GM10266 (cell line): ENCODE results near the gene SGCE.

Source experiments
- DNase-seq: peaks from one replicate; pipeline ENCODE4 v3.0.0; 2012; ENCODE audit errors: extremely low spot score
- TF ChIP-seq, protein P1 (sequence below): IDR thresholded peaks from 2 replicates; pipeline ENCODE4 v1.5.1; 2012; ENCODE audit warnings: mild to moderate bottlenecking, low read depth; ENCODE audit not compliant: control insufficient read depth, insufficient read depth; ENCODE audit errors: missing control alignments

The SGCE gene

DNA sequence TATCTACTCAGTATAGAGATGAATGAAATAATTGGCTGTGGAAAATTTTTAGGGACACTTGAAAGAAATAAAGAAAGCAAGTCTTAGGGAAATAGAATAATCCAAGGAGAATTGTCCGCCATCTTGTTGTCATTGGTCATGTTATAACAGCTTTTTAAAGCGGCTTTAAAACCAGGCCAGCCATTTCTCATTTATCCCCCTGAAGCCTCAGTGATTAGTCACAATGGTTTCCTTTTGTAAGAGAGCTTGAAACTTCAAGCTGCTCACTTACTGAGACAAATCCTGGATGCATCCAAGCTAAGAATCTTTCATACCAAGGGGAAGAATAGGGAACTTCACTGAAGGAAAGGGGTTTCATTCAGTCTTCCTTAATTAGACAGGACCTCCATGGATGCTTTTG, 67.9 kb downstream of the SGCE start:
- no peak for DNase-seq
- TF ChIP-seq, protein P1, sequence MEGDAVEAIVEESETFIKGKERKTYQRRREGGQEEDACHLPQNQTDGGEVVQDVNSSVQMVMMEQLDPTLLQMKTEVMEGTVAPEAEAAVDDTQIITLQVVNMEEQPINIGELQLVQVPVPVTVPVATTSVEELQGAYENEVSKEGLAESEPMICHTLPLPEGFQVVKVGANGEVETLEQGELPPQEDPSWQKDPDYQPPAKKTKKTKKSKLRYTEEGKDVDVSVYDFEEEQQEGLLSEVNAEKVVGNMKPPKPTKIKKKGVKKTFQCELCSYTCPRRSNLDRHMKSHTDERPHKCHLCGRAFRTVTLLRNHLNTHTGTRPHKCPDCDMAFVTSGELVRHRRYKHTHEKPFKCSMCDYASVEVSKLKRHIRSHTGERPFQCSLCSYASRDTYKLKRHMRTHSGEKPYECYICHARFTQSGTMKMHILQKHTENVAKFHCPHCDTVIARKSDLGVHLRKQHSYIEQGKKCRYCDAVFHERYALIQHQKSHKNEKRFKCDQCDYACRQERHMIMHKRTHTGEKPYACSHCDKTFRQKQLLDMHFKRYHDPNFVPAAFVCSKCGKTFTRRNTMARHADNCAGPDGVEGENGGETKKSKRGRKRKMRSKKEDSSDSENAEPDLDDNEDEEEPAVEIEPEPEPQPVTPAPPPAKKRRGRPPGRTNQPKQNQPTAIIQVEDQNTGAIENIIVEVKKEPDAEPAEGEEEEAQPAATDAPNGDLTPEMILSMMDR: no peak

DNA sequence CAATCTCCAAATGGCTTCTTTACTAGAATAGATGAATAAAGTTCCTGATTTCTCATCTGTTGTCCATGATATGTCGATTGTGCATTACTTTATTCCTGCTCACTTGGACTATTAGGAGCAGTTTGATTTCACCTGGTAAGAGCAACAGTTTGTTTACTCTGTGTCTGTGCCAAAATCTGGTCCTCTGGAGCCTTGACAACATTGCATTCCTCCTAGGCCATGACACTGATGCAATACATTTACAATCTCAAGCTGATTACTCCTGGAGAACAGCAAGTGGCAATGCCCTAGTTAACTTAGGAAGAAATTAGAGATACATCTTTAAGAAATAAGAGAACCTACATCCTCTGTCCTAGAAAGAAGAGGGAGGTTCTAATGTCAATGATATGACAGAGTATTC, 71.8 kb downstream of the SGCE start:
- TF ChIP-seq, protein P1: no peak
- DNase-seq: no peak

DNA sequence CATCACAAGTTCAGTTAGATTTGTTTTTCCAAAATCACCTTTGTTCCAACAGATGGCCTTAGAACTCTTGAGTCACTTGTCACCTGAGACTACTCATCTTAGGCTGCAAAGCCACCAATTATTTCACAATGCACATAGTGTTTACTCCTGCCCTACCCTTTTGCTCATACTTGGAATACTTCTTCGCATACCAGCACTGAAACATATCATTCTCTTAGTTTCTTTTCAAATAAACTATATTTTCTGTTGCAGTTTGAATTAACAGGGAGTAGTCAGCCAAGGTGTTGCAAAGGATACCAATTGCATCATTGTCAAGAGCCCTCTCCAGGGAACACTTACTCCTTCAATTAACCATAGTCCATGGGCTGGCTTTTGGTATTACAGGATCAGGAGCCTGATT, 75.3 kb downstream of the SGCE start:
- no peak for DNase-seq
- TF ChIP-seq, protein P1: no peak

DNA sequence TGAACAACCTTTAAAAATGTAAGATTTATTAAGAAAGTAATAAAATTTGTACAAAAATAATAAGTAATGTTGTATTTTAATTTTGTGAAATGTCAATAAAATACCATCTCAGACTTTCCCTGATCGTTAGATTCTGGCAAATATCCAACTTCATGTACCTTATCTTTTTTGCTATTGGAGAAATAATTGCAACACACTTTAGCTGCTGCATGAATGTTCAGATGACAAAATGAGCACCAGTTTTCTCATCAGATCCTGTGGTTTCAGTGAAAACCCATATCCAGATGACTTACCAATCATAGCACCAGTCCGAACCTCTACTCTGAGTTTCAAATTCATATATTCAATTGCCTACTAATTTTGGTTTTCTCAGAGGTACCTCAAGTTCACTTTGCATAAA, 76.5 kb downstream of the SGCE start:
- TF ChIP-seq, protein P1: no peak
- DNase-seq: no peak

DNA sequence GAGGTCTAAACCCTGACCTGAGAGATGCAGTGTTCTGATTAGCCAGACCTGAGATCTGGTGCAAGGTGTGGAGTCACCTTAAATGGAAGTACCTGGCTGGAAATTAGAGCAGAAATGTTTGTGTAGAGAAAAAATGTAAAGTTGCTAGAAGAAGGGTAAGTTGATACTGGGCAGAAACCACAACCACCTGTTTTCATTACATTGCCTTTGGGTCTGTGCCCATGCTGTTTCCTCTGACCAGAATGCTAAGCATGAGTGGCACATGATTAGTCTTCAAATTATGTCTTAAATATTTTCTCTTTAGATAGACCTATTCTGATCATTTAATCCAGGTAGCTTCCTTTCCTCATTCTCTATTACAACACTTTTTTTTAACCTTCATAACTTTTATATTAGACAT, 77.3 kb downstream of the SGCE start:
- TF ChIP-seq, protein P1: no peak

DNA sequence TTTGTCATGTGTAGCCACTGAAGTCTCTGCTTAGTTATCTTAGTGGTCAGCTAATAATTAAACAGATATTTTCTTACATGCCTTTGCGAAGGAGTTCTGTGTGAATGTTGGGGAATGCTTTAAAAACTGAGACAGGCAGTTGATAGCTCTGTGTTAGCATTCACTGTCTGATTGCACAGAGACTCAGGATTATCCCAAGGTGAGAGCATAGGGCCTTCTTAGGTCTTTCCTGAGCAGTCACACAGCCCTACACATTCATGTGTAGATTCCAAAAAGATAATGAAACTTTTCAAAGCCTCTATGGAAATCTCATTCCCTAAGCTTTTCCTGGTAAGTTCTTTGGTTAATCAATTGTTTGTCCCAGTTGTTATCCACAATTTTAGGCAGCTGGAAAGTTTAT, 78.6 kb downstream of the SGCE start:
- no peak for DNase-seq
- TF ChIP-seq, protein P1: no peak

More for the DNA sequence above, 77.3 kb downstream of the SGCE start:
- no peak for DNase-seq

DNA sequence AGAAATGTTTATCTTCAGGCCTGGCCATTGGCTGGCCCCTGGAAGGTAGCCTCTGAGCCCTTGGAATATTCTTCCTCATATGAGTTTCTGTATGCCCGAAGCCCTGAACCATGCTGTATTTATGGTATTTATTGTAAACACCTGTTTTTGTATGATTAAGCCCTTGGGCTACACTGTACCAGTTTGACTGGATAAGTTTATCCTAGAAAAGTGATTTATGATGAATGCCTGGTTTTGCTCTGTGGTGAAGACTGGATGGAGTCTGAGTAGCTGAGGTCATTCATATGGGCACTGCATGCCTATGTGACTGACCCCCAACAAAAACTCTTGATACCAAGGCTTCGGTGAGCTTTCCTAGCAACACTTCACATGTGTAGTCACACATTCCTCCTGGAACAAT, 79.6 kb downstream of the SGCE start:
- no peak for DNase-seq
- TF ChIP-seq, protein P1: no peak

DNA sequence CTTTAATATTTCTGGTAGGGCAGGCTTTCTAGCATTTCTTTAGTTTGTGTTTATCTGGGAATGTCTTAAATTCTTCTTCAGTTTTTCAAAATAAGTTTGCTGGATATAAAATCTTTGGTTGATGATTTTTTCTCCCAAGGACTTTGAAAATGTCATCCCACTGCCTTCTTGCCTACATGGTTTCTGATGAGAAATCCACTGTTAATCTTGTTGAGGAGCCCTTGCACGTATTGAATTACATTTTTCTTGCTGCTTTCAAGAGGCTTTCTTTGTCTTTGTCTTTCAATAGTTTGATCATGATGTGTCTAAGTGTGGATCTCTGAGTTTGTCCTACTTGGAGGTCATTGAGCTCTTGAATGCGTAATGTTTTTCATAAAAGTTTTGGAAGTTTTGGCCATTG, 80.3 kb downstream of the SGCE start:
- DNase-seq: no peak
- TF ChIP-seq, protein P1: no peak
